ENCODE data around the gene LAMA5.

The LAMA5 gene

DNA sequence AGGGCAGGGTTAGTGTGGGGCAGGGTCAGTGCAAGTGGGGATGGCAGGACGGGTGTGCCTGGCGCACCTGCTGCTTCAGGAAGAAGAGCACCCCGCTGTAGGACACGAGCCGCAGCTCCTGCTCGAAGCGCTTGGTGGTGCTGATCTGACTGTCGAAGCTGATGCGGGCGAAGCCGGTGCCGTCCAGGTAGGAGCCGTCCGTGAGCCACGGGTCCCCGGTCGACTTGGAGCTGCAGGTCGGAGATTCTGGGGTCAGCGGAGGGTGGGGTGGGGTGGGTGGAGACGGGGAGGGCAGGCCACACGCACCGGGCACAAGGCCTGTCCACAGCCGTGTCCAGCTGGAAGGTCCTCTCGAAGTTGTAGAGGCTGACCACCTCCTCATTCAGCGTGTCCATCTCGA is 54.1 kb downstream of the LAMA5 start:
- no peak for DNase-seq

DNA sequence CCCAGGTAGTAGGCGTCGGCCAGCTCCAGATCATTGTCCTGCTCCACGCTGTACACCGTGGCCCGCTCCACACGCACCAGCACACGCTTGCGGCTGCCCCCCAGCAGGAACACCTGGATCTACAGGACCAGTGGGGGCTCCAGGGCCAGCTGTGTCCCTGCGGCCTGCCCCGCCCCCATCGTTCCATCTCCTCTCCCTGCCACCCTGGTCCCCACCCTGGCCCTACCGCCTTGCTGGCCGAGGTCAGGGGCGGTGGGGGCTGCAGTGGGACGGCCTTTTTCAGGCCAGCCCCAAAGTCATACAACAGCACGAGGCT is 54.5 kb downstream of the LAMA5 start:
- DNase-seq, result no peak

DNA sequence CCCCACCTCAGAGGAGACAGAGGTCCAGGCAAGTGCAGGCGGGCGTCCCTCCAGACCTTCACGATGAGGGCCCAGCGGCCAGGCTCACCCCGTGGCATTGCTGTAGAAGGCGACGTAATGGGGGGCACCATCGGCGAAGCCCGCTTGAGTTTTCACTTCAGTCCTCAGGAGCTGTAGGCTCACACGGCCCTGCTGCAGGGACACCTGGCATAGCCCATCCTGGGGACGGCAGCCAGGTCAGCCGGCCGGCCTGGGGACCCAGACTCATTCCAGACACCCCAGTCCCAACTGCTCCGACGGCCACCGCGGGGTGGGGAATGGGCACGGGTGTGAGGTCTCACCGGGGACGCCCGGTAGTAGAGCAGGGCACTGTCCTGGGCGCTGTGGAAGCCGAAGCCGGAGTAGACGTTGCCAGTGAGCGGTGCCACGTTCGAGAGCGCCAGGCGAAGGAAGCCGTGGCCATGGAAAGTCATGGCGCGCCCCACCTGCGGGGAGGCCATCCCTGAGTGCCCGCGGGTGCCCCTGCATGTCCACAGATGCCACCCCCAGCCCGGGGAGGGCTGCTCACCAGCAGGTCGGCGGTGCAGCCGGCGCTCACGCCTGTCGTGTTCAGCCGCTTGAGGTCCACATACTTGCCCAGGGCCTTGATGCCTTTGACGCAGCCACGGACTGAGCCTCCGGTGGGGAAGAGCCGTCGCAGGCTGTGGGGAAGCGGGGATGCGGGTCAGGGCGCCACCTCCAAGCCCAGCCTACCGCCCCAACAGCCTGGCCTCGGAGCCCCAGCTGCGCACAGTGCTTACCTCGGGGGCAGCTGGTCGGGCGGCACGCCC is 55.1 kb downstream of the LAMA5 start:
- DNase-seq, result no peak

GRCh38 chr20:62311150-62311549 is 56.0 kb downstream of the LAMA5 start:
- DNase-seq, result no peak

DNA sequence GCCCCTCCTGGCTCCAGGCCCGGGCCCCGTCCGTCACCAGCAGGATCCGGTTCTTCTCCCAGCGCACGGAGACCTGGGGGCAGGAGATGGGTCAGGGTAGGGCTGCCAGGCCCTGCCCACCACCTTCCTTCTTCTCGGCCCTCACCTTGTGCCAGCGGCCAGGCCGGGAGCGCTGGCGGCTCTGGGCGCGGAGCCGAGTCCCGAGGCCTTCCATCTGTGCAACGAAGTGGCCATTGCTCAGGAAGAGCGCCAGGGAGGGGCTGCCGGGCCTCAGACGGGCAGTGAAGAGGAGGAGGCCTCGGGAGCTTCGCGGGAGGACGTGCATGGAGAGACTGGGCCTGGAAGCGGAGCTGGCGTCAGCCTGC is 56.4 kb downstream of the LAMA5 start:
- no peak for DNase-seq

DNA sequence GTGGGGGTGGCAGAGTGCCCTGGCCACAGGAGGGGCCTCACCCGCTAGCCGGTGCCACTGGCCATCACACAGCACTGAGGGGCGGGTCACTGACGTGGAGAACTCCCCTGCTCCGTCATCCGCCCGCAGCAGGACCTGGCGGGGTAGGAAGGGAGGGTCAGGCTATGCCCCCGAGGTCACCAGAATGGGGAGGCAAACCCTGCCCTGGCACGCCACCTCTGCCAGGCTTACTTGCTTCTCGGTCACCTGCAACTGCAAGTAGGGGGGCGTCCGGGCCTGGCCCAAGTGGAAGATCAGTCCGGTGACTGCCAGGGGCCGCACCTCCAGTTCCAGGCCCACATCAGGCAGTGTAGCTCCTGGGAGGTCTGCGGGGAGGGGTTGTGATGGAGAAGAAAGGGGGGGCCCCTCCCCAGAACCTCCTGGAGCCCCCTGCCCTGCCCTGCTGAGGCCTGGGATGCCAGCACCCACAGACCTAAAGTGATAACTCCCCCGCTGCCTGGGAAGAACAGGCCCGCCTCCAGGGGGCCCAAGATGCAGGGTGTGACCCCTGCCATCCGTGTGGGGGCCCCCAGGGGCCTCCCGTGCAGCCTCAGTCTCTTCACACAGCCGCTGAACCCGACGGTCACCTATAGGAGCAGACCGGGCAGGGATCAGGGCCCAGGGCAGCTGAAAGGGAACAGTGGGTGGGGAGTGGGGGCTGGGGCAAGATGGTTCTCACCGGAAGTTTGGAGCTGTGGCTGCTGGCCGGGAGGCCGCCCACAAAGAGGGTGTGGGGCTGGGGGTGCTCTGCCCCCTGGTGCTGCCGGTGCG is 57.0 kb downstream of the LAMA5 start:
- DNase-seq, result no peak

- no peak for DNase-seq
Observed at GRCh38 chr20:62309198-62309944, 57.7 kb downstream of the LAMA5 start.

GRCh38 chr20:62308102-62308822 is 58.9 kb downstream of the LAMA5 start:
- DNase-seq, result no peak

DNA sequence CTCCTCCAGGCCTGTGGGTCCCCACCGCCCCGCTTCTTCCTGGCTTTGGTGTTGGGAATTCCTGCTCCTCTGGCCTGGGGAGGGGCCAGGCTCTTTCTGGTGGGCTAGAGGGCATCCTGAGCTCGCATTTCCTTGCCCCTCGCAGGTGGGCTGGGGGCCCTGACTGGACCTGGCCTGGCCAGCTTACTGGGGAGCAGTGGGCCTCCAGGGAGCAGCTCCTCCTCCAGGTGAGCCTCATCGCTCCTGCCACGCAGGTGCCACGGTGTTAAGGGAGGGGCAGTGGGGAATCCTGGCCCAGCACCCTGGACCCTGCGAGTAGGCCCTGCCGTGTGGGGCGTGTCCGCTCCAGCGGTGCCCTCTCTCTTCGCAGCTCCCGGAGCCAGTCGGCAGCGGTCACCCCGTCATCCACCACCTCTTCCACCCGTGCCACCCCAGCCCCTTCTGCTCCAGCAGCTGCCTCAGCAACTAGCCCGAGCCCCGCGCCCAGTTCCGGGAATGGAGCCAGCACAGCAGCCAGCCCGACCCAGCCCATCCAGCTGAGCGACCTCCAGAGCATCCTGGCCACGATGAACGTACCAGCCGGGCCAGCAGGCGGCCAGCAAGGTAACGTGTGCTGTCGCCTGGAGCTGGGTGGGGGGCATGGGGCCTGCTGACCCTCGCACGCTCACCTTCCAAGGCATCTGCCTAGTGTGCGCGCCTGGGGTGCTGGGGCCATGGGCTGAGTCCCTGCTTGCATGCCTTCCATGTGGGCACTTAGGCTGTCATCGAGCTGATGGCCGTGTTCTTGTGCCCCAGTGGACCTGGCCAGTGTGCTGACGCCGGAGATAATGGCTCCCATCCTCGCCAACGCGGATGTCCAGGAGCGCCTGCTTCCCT is 59.6 kb downstream of the LAMA5 start:
- no peak for DNase-seq

DNA sequence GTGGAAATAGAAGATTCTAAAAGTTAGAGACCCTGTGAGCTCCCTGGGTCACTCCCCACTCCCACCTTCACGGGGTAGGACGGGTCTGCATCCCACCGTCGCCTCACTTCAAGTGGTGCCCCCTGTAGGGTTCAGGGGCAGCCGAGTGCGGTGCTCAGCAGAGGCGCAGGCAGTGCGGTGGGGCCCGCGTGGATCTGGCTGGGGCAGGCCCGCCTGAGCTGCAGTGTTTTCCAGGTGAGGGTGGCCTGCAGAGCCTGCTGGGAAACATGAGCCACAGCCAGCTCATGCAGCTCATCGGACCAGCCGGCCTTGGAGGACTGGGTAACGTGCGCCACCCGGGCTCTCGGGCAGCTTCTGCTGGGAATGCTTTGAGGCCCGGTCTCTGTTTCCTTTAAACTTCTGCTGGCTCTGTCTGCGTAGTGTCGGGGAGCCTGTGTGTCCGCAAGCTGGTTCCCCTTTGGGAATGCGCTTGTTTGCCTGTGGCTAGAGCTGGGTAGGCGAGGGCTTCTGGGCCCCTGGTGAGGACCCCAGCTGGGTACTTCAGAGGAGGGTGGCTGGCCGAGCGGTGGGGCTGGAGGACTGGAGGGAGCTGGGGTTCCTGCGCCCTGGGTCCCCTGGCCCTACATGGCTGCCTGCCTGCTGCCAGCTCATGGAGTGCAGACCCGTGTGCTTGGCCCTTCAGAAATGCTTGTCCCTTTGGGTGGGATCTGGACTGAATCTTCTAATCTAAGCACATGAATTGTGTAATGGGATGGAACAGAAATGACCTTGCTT is 60.5 kb downstream of the LAMA5 start:
- no peak for DNase-seq

DNA sequence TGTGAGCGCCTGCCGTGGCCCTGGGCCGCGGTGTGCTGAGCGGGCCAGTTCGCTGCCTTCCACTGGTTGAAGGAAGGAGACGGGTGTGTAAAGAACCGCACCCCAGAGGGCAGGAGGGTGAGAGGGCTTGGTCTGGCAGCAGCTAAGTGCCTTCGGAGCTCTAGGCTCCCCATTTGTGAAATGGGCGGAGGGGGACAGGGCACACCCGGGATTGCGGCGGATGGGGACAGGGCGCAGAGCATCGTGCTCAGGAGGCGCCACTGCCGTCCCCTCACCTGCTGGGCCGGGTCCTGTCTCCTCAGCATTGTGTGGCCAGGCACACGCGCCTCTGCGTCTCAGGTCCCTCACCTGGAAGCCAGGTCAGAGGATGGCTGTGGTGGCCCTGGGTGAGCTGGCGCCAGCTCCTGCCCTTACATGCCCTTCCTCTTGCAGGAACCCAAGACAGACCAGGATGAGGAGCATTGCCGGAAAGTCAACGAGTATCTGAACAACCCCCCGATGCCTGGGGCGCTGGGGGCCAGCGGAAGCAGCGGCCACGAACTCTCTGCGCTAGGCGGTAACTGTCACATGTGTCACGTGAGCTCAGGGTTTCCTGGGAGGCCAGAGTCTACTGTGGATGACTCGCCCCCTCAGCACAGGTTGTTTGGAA is 61.2 kb downstream of the LAMA5 start:
- DNase-seq, result no peak

GRCh38 chr20:62305149-62305764 is 61.9 kb downstream of the LAMA5 start:
- no peak for DNase-seq

GRCh38 chr20:62304331-62305148 is 62.6 kb downstream of the LAMA5 start:
- DNase-seq, result no peak

GRCh38 chr20:62303340-62304226 is 63.5 kb downstream of the LAMA5 start:
- DNase-seq, result no peak

DNA sequence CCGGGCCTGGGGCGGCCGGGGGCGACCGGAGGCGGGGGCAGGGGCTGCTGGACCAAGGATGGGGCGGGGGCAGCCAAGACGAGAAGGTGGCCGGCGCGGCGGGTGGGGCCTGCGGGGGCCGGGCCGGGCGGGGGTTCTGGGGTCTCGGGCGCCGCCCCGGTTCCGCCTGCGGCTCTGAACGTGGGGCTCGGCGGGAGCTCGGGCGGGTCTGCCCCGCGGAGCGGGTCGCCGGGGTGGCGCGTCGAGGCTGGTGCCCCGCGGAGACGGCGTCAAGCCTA is 64.1 kb downstream of the LAMA5 start:
- DNase-seq, result no peak

GRCh38 chr20:62302341-62303061 is 64.6 kb downstream of the LAMA5 start, which contains the start of gene ADRM1:
TSS of gene ADRM1 (plus strand) at chr20:62302997. CDS start at chr20:62303569, 572 bp downstream.
- peak; percentile 97 for DNase-seq

DNA sequence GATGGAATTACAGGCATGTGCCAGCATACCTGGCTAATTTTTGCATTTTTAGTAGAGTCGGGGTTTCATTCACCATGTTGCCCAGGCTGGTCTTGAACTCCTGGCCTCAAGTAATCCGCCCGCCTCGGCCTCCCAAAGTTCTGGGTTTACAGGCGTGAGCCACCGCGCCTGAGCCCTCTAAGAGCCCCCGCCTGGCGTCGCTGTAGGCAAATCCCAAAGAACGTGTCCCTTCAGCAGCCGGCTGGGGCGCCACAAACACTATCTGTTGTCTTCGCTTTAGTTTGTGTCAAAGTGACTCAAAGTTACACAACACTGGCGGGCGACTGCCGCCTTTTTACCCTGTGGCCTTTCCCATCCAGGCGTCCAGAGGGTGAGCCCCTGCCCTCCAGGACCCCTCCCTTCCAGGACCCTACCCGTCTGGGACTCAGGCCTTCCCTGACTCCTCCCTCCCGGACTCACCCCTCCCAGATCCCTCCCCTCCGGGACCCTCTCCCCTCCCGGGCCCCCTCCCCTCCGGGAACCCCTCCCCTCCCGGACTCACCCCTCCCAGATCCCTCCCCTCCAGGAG is 65.3 kb downstream of the LAMA5 start:
- DNase-seq, result peak; percentile 89

All from CD4-positive, alpha-beta T cell treated with Interleukin-21 for 1 hour (primary cell).